Hematopoietic multipotent progenitor cell treated with erythropoietin and hydrocortisone succinate and interleukin-3 and kit ligand, for 4 days (in vitro differentiated cells): ENCODE data around the gene CGREF1.
A peak's percentile ranks its signal among the peaks of the same experiment; 100 is the strongest.
"Not testable (repeated sequence)": the region's sequence is repeated elsewhere in the genome, so short reads cannot be mapped to it uniquely, and the experiment has no call there.

Source experiments
- DNase-seq: peaks from one replicate; pipeline ENCODE4 v3.0.0-alpha.2; 2015

The CGREF1 gene

GRCh38 chr2:27086724-27087593 lies 32.0 kb downstream of the CGREF1 start, which contains the start of gene KHK:
TSS of gene KHK (plus strand) at chr2:27086772. CDS start at chr2:27087260, 488 bp downstream.
- no peak for DNase-seq

GRCh38 chr2:27086090-27086723 lies 32.7 kb downstream of the CGREF1 start:
- peak; percentile 97 for DNase-seq

- peak; percentile 81 for DNase-seq
These were observed 33.2 kb downstream of the CGREF1 start for GRCh38 chr2:27085673-27086089.

GRCh38 chr2:27085062-27085672 lies 33.8 kb downstream of the CGREF1 start:
- DNase-seq: no peak

- DNase-seq: no peak
These were observed 34.4 kb downstream of the CGREF1 start for GRCh38 chr2:27084297-27085061.

- DNase-seq: no peak
These were observed 35.3 kb downstream of the CGREF1 start for GRCh38 chr2:27083410-27084296.

GRCh38 chr2:27082773-27083409 lies 36.0 kb downstream of the CGREF1 start:
- no peak for DNase-seq

GRCh38 chr2:27081984-27082772 lies 36.8 kb downstream of the CGREF1 start:
- DNase-seq: peak; percentile 28

- no peak for DNase-seq
These were observed 38.4 kb downstream of the CGREF1 start for GRCh38 chr2:27080603-27080936.

- no peak for DNase-seq
These were observed 38.8 kb downstream of the CGREF1 start for GRCh38 chr2:27080140-27080469.

- peak; percentile 61 for DNase-seq
These were observed 39.4 kb downstream of the CGREF1 start for GRCh38 chr2:27079233-27080139.

GRCh38 chr2:27078267-27079194 lies 40.4 kb downstream of the CGREF1 start, which contains the start of gene EMILIN1:
TSS of gene EMILIN1 (plus strand) at chr2:27078615. CDS start at chr2:27079066, 451 bp downstream.
- peak; percentile 55 for DNase-seq

GRCh38 chr2:27077231-27077630 lies 41.7 kb downstream of the CGREF1 start:
- no peak for DNase-seq

- no peak for DNase-seq
These were observed 42.6 kb downstream of the CGREF1 start for GRCh38 chr2:27076323-27076722.

GRCh38 chr2:27075566-27075871 lies 43.4 kb downstream of the CGREF1 start:
- not testable (repeated sequence) for DNase-seq

GRCh38 chr2:27074738-27075565 lies 44.0 kb downstream of the CGREF1 start:
- peak; percentile 90 for DNase-seq

GRCh38 chr2:27073782-27074181 lies 45.1 kb downstream of the CGREF1 start:
- no peak for DNase-seq

GRCh38 chr2:27072920-27073319 lies 46.0 kb downstream of the CGREF1 start:
- no peak for DNase-seq
